Testis (tissue), 2 donors: Measurements from ENCODE around the gene NOX3.

Experiments
- POLR2A ChIP-seq: fragments of 450-650 bp; IDR thresholded peaks from one replicate; pipeline ENCODE4 v1.6.1; 2017; ENCODE audit warnings: antibody characterized with exemption, mild to moderate bottlenecking, moderate library complexity
- TF ChIP-seq, protein P1 (sequence below), 3 experiments: fragments of 450-650 bp in 2 of 3; fragments of 200-600 bp in 1 of 3; sonication (generic) in 1 of 3; IDR thresholded peaks; one replicate each; pipeline ENCODE4 v1.5.1; 2016 to 2019; ENCODE audit warnings: antibody characterized with exemption in 3 of 3, mild to moderate bottlenecking in 2 of 3, moderate library complexity in 1 of 3

DNA sequence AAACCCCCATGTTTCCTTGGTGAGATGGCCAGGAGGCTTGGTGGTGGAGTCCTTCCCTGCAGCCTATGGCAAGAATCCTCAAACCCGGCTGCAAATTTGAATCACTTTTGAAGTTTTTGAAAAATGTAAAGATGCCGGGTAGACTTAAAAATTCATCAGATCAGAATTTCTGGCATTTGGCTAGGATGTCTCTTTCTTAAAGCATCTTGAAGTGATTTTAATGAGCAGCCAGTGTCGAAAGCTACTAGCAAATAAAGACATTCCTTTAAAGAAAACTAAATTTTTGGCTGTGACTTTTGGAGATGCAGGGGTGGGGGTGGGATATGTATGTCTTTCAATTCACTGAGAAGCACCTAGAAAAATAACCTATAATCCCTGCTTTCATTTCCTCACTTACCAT lies 25.6 kb upstream of the NOX3 start:
- TF ChIP-seq, protein P1, sequence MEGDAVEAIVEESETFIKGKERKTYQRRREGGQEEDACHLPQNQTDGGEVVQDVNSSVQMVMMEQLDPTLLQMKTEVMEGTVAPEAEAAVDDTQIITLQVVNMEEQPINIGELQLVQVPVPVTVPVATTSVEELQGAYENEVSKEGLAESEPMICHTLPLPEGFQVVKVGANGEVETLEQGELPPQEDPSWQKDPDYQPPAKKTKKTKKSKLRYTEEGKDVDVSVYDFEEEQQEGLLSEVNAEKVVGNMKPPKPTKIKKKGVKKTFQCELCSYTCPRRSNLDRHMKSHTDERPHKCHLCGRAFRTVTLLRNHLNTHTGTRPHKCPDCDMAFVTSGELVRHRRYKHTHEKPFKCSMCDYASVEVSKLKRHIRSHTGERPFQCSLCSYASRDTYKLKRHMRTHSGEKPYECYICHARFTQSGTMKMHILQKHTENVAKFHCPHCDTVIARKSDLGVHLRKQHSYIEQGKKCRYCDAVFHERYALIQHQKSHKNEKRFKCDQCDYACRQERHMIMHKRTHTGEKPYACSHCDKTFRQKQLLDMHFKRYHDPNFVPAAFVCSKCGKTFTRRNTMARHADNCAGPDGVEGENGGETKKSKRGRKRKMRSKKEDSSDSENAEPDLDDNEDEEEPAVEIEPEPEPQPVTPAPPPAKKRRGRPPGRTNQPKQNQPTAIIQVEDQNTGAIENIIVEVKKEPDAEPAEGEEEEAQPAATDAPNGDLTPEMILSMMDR (IDR thresholded peaks at IDR 0.05), result no peak
- TF ChIP-seq POLR2A, result no peak
